ENCODE results near the gene XYLT1.
"Not testable (repeated sequence)": the region's sequence is repeated elsewhere in the genome, so short reads cannot be mapped to it uniquely, and the experiment has no call there.

XYLT1 gene

GRCh38 chr16:17335406-17335805 is 135.4 kb downstream of the XYLT1 start:
- not testable (repeated sequence) for DNase-seq (ENCODE audit: low read depth)

GRCh38 chr16:17334096-17334495 is 136.7 kb downstream of the XYLT1 start:
- no peak for DNase-seq (ENCODE audit: low read depth)

DNA sequence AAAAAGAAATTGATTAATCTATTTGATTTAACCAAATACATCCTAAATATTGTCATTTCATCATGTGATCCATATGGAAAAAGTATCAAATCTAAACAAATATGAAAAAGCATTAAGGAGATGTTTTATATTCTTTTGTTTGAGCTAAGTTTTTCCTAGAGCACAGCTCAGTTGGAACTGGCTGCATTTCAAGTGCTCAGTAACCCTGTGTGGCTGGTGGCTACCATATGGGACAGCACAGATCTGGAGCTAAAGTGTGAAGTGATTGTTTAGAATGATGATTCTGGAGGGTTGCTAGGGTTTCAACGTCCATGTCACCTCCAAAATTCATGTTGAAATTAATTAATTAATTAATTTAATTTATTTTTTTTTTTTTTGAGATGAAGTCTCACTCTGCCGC is 137.5 kb downstream of the XYLT1 start:
- no peak for DNase-seq (ENCODE audit: low read depth)

DNA sequence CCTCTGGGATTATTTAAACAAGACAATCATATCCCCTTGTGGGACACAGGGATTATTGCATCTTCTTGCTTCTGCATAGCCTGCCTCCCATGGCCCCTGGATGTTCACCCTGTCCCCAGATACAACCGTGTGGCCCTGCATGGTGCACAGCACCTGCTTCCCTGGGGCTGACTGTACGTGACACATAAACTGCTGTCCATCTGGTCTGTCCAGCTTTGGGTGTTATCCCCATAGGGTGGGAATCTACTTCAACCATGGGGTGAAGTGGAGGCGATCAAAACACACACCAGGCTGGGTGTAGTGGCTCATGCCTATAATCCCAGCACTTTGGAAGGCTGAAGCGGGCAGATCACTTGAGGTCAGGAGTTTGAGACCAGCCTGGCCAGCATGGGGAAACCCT is 138.8 kb downstream of the XYLT1 start:
- DNase-seq (ENCODE audit: low read depth) = no peak

DNA sequence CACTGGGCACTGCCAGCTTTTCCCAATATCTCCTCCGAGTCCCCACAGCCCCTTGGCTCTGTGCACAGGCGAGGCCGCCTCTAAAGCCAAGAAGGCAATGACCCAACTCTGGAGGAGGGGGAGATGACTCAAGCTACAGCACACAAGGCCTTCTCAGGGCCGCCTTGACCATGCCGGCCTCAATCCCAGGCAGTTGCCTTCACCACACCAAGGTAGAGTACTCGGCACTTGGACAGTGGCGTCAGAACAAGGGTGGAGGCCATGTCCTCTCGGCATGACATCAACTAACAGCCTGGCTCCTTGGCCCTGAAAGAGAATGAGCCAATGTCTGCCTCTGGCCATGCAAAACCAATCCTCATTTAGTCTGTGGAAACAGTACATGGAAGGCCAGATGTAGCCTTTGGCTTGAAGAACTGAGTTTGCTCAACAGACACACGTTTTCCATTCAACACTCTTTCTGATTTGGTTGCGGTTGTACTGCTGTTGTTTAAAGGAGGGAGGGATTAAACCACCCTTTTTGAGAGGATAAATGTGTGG is 139.6 kb downstream of the XYLT1 start:
- no peak for DNase-seq (ENCODE audit: low read depth)

- DNase-seq (ENCODE audit: low read depth) = no peak
These were observed 140.7 kb downstream of the XYLT1 start for GRCh38 chr16:17330044-17330443.

GRCh38 chr16:17329391-17329790 is 141.4 kb downstream of the XYLT1 start:
- DNase-seq (ENCODE audit: low read depth) = no peak

GRCh38 chr16:17328932-17329331 is 141.8 kb downstream of the XYLT1 start:
- DNase-seq (ENCODE audit: low read depth) = no peak

DNA sequence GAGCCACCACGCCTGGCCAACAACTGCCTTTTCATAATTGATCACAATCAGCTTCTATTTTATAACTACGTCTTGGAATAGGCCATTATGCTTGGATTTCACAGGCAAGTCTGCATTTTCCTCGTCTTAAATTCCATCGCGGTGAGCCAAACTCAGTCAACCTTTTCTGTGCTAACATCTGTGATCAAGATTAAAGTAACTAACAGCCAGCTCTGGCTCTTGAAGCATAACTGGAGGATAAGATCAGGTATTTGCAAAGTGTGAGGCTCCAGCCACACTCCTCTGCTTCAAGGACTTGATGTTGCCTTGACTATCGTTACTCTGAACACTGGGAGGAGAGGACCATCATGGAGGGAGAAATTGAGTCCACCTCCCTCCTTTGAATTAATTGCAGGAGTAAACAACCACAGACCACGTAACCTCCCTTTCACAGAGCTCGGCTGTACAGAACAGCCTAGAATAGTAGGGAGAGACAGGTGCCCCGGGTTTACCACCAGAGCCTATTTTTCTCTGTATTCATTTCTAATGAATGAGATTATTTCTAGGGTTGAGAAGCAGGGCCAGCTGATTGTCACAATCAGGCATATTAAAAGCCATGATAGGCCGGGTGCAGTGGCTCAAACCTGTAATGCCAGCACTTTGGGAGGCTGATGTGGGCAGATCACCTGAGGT is 143.0 kb downstream of the XYLT1 start:
- no peak for DNase-seq (ENCODE audit: low read depth)

- DNase-seq (ENCODE audit: low read depth) = no peak
These were observed 145.2 kb downstream of the XYLT1 start for GRCh38 chr16:17325476-17326143.

- no peak for DNase-seq (ENCODE audit: low read depth)
These were observed 146.3 kb downstream of the XYLT1 start for GRCh38 chr16:17324451-17324850.

- DNase-seq (ENCODE audit: low read depth) = no peak
These were observed 147.6 kb downstream of the XYLT1 start for GRCh38 chr16:17323171-17323570.

DNA sequence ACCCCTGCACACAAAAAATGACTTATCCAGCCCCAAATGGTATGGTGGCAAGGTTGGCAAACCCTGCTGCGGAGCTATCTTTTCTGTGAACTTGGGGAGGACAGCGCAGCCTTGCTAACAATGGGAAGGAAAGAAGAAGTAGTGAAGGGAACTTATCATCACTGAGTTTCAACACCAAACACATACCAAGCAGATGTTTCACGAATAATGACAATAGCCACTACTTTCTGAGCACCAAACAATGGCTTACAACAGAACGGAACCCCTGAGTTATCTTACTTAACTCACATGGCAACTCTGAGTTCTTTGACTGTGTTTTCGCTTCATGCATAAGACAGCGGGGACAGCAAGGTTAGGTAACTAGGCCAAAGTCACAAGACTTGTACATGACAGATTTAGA is 148.9 kb downstream of the XYLT1 start:
- no peak for DNase-seq (ENCODE audit: low read depth)

GRCh38 chr16:17320009-17320408 is 150.8 kb downstream of the XYLT1 start:
- DNase-seq (ENCODE audit: low read depth) = no peak

- no peak for DNase-seq (ENCODE audit: low read depth)
These were observed 152.5 kb downstream of the XYLT1 start for GRCh38 chr16:17318238-17318637.

DNA sequence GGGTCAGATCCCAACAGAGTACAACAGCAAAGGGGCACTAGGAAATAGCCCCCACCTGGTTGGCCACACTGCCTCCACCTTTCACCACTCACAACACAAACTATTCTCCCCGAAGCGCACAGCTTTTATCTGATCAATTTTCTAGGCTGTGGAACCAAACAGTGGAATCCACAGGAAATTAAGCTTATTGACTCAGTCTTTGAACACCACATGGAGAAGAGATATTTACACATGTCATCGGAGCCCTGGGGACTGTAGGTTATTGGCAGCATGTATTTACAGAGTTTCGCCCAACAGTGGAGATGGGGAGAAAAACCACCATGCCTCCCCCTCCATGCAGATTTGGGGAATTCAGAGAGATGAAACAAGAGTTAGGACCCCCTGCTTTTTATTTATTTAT is 154.8 kb downstream of the XYLT1 start:
- no peak for DNase-seq (ENCODE audit: low read depth)

- DNase-seq (ENCODE audit: low read depth) = no peak
These were observed 156.8 kb downstream of the XYLT1 start for GRCh38 chr16:17313793-17314547.

DNA sequence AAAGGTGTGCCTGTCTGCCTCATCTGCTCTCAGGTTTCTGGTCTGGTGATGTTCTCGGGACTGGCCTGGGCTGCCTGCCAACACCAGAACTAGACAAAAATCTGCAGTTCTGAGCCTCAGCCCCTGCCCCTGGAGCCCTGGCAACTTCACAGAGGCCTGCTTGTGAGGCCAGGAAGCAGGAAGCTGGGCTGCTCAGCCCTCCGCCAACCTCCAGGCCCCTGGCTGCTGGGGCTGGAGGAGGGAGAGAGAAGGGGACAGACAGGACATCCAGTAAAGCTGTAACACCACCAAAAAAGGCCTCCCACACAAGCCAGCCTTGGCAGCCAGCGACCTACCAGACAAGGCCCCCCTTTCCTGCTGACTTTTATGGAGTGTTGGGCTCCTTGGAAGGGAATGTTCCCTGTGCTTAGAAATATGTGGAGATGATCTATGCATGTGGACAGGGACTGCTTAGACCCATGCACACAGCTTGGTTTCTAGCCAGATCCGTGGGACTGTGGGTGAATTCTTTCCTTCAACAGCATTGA is 157.6 kb downstream of the XYLT1 start:
- no peak for DNase-seq (ENCODE audit: low read depth)

DNA sequence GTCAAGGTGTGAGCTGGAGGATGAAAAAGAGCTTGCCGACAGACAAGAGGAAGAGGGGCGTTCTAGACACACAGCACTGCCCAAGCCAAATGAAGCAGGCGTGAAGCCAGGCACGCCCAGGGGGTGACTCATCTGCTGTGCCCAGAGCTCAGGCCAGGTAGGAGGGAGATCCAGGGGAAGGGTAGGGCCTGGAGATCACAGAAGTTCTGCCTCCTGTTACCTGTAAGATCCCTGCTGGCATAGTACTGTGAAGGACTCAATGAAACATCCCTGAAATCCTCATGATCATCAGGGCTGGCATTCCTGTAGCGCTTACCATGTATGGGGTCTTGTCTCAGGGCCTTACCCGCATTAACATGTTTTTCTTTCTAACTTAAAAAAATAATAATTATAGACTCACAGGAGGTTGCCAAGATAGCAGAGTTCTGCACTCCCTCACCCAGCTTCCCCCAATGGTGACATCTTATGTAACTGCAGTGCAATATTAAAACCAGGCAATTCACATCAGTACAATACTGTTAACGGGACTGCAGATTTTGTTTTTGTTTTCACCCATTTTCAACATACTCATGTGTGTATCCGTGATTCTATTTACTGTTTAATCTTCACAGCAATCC is 158.6 kb downstream of the XYLT1 start:
- no peak for DNase-seq (ENCODE audit: low read depth)

DNA sequence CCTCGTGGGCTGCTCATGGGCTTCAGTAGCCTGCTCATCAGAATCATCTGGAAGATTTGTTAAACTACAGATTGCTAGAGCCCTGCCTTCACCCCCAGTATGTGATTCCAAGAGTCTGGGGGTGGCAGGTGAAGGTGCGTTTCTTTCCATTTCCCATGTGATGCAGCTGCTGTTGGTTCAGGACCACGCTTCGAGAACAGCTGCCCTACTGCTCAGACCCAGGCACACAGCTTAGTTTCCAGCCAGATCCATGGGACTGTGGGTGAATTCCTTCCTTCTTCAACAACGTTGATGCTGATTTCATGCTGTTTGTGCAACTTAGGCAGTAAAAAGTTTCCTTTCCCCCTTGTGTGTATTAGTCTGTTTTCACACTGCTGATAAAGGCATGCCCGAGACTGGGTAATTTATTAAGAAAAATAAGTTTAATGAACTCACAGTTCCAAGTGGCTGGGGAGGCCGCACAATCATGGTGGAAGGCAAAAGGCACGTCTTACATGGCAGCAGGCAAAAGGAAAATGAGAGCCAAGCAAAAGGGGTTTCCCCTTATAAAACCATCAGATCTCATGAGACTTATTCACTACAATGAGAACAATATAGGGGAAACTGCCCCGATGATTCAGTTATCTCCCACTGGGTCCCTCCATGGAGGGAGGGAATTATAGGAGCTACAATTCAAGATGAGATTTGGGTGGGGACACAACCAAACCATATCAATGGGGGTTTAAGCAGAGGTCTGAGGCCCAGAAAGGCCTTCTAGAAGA is 159.2 kb downstream of the XYLT1 start:
- DNase-seq (ENCODE audit: low read depth) = no peak

GRCh38 chr16:17309510-17309909 is 161.2 kb downstream of the XYLT1 start:
- no peak for DNase-seq (ENCODE audit: low read depth)

DNA sequence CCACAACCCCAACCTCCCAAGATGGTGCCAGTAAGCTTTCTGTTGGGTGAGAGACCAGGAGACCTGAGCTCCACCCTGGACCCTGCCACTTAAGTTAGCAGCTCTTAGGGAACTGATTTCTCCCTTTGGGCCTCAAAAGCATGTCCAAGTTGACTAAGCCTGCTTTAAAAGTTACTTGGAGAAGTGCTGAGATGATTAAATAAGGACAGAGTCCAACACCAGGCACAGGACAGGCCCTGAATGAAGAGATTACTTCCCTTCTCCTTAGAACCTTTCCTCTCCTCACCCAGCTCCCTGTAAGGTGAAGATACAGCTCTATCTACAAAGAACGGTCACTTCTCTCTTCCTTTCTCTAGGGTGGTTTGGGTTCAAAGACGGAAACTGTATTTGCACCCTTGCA is 162.6 kb downstream of the XYLT1 start:
- DNase-seq (ENCODE audit: low read depth) = no peak

Measured in activated T-cell treated with anti-CD3 and anti-CD28 coated beads for 24 hours (primary cell).